ENCODE results near the gene SIRT7. TPM values are rescaled to one million over a fixed set of nuclear protein-coding genes. Genes with fewer than 3 reads are reported as not detected.

Gene SIRT7
- total RNA-seq, 1 experiment from 2014 or later = 24.2 TPM

- H3K4me3 Mint-ChIP-seq = no peak overlapping the region
- POLR2A ChIA-PET = interaction anchor here (1.1 kb wide), 1 partner anchor 15 kb away, joined by 4 read pairs; no protein-coding TSS in a partner anchor
- H3K27me3 Mint-ChIP-seq (ENCODE audit: low read depth) = no peaks in the 10 kb centered on the region; the same call in 1 of the 2 replicates
- H3K36me3 Mint-ChIP-seq = peaks cover 18% of the 10 kb centered on the region
- TF ChIP-seq ATF6 (CRISPR knock-in tag; IDR thresholded peaks at IDR 0.05) (no peak), ZNF121 (CRISPR knock-in tag; IDR thresholded peaks at IDR 0.05) (no peak), TEAD1 (CRISPR knock-in tag; IDR thresholded peaks at IDR 0.05) (no peak), SMAD3 (CRISPR knock-in tag; IDR thresholded peaks at IDR 0.05; ENCODE audit: borderline replicate concordance) (no peak), MYBL2 (CRISPR knock-in tag; IDR thresholded peaks at IDR 0.05) (no peak), FOXP4 (CRISPR knock-in tag; IDR thresholded peaks at IDR 0.05) (no peak), KAT7 (CRISPR knock-in tag; IDR thresholded peaks at IDR 0.05; ENCODE audit: borderline replicate concordance) (no peak), ZNF512 (CRISPR knock-in tag; IDR thresholded peaks at IDR 0.05; ENCODE audit: borderline replicate concordance) (no peak), FOXP1 (CRISPR knock-in tag; IDR thresholded peaks at IDR 0.05; ENCODE audit: borderline replicate concordance) (no peak)
- peaks cover 34% of the 10 kb centered on the region for H3K4me1 Mint-ChIP-seq
- no peak for DNase-seq (ENCODE audit: low spot score)
- H3K9me3 Mint-ChIP-seq = no peaks in the 10 kb centered on the region
- no peak overlapping the region for H3K27ac Mint-ChIP-seq
- no peak for ATAC-seq
- CTCF ChIA-PET = interaction anchor here (1.1 kb wide), 1 partner anchor 63 kb away, joined by 3 read pairs; the partner anchor contains the start of gene MAFG
Measured at GRCh38 chr17:81865358-81865732, 52.6 kb downstream of the SIRT7 start.

- no peak for ATAC-seq
- CTCF ChIA-PET = interaction anchor here (0.9 kb wide), 1 partner anchor 42 kb away, joined by 3 read pairs; no protein-coding TSS in a partner anchor
- POLR2A ChIA-PET = no interaction called here
- Mint-ChIP-seq H3K36me3 (peaks cover 24% of the 10 kb centered on the region), H3K27ac (peak overlapping the region; percentile 34; the same call in 1 of the 2 replicates), H3K27me3 (ENCODE audit: low read depth) (no peaks in the 10 kb centered on the region; the same call in 1 of the 2 replicates), H3K4me3 (no peak overlapping the region; the same call in 1 of the 2 replicates), H3K4me1 (peaks cover 33% of the 10 kb centered on the region), H3K9me3 (no peaks in the 10 kb centered on the region)
- TF ChIP-seq CTCF (IDR thresholded peaks at IDR 0.05) = no peak
- TF ChIP-seq NFE2L1 (CRISPR knock-in tag; IDR thresholded peaks at IDR 0.05) = no peak
- no peak for TF ChIP-seq TEAD4 (CRISPR knock-in tag; IDR thresholded peaks at IDR 0.05)
- no peak for TF ChIP-seq SP1 (CRISPR knock-in tag; conservative IDR thresholded peaks at IDR 0.05)
- TF ChIP-seq FOXK1 (CRISPR knock-in tag; IDR thresholded peaks at IDR 0.05) = no peak
- TF ChIP-seq ZNF512 (CRISPR knock-in tag; IDR thresholded peaks at IDR 0.05; ENCODE audit: borderline replicate concordance) = no peak
- TF ChIP-seq FOXP1 (CRISPR knock-in tag; IDR thresholded peaks at IDR 0.05; ENCODE audit: borderline replicate concordance) = no peak
- TF ChIP-seq NR2C2 (CRISPR knock-in tag; IDR thresholded peaks at IDR 0.05) = no peak
- TF ChIP-seq USF1 (CRISPR knock-in tag; IDR thresholded peaks at IDR 0.05) = no peak
- no peak for DNase-seq (ENCODE audit: low spot score)
Measured at GRCh38 chr17:81863833-81864768, 53.9 kb downstream of the SIRT7 start.
